K562 (cell line): ENCODE results near the gene OXSR1.

Experiments used
- NFATC3 ChIP-seq: fragments of 450-650 bp; IDR thresholded peaks from 2 replicates; pipeline ENCODE4 v1.6.1; 2017; ENCODE audit warnings: mild to moderate bottlenecking
- POLR3G ChIP-seq: IDR thresholded peaks from 2 replicates; pipeline ENCODE4 v1.6.1; 2011; ENCODE audit not compliant: insufficient read length, insufficient replicate concordance; ENCODE audit errors: extremely low read depth

DNA sequence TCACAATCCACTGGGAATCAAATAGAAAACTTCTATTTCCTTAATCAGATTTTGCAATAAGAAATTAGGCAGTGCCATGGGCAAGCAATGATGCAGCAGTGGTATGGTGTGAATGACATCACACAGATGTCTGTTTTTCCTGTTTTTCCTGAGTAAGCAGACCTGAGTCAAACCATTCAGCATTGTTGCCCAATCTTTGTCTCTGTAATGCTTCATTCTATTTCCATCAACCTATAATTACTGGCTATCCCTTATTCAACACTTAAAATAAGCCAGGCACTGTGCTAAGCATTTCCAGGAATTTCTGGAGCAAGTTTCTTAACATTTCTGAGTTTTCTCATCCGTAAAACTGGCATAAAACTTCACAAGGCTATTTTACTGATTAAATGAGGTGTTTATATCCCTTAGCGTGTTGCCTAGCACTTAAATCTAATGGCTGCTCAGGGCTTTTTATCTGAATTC lies 11.3 kb upstream of the OXSR1 start:
- no peak for TF ChIP-seq POLR3G
- no peak for TF ChIP-seq NFATC3
